Left lobe of liver (tissue), 2 donors: ENCODE data around the gene POLK. TPM values are rescaled to one million over a fixed set of nuclear protein-coding genes. Genes with fewer than 3 reads are reported as not detected.
"Not testable (repeated sequence)": the region's sequence is repeated elsewhere in the genome, so short reads cannot be mapped to it uniquely, and the experiment has no call there.

Experiments
- ATAC-seq: fragments of 200-7000 bp; cut with Tn5 transposase; one replicate; pipeline ENCODE4 v1.9.1; 2020; ENCODE audit warnings: mild to moderate bottlenecking, moderate library complexity
- DNase-seq: peaks from one replicate; pipeline ENCODE4 v3.0.0-alpha.2; 2020; ENCODE audit warnings: low spot score
- total RNA-seq: library from RNA; stranded (reverse); gene quantifications from one replicate; pipeline ENCODE4 v1.2.1, GENCODE V29; 2021
- donor health status: DM: no; HTN: no; CAD: no; lungs with moderate emphysema.
- donor health status: DM: no; HTN: yes; CAD: no.

Gene POLK
- total RNA-seq = 9.9 TPM

DNA sequence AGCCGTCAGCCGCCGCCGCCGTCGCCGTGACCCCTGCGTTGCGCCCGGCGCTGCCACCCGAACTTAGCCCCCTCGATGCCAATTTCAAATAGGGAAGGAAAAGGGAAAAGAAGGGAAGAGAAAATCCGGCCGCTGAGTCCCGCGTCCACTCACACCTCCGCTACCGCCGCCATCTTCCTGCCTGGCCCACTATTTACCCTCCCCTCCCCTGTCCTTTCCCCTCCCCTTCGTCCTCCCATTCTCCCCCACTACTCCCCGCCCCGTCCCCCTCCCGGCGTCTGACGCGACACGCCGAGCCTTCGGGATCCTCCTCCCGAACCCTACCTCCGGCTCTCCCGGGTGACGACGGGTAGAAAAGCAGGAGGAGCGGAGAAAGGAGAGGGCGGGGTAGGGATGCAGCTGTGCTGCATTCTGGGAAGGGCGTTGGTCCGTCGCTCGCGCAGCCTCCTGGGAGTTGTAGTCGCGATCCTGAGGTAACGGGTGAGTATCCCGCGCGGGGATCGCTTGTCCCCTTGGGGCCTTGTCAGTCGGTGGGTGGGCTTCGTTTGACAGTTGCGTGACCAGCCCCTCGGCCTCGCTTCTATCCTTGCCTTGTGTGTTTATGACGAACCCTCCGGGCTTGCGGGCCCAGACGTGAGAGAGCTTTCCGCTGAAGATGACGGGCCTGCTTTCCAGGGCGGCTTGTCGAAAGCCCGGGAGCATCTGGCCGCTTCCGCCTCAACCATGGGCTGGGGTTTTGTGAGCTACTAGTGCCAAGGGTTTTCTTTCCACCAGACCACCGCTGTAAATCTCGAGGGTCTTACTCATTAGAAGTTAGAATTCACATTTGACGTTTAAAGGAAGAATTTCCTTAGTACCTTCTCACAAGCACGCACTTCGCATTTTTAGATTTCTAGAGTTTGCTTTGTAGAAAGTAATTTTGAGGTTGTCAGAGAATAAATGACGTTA, at the start of gene POLK, which contains the start of gene CERT1:
TSS of gene POLK (plus strand) at position 457 of the 948 bp plus-strand sequence.
TSS of gene CERT1 (minus strand) at position 195 of the 948 bp plus-strand sequence. CDS start 422 bp downstream, outside the sequence.
- DNase-seq = peak; percentile 99
- ATAC-seq = peak; percentile 94

GRCh38 chr5:75463726-75464125, 48.0 kb upstream of the POLK start:
- no peak for ATAC-seq
- DNase-seq = no peak

DNA sequence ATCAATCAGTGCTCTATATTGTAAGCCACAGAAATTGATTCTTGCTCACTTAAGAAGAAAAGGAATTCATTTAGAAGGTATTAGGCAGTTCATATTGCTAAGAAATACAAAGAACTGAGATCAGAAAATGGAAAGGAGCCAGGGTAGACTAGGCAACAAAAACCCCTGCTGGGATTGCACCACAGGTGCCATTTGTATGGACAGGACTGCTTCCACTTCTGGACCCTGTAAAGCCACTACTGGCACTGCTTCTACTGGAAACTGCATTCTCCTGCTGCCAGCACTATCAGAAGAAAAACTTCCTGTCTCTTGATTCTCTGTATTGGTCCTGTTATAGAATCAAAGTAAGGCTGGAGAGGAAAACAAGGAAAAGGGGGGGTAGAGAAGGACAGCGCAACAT, 46.2 kb upstream of the POLK start:
- ATAC-seq (peak; percentile 61), DNase-seq (no peak)

- DNase-seq = no peak
These were observed 45.5 kb upstream of the POLK start for GRCh38 chr5:75466006-75466716.

GRCh38 chr5:75468593-75468992, 43.1 kb upstream of the POLK start:
- no peak for ATAC-seq
- DNase-seq = no peak

More at GRCh38 chr5:75466006-75466716, 45.5 kb upstream of the POLK start:
- no peak for ATAC-seq

DNA sequence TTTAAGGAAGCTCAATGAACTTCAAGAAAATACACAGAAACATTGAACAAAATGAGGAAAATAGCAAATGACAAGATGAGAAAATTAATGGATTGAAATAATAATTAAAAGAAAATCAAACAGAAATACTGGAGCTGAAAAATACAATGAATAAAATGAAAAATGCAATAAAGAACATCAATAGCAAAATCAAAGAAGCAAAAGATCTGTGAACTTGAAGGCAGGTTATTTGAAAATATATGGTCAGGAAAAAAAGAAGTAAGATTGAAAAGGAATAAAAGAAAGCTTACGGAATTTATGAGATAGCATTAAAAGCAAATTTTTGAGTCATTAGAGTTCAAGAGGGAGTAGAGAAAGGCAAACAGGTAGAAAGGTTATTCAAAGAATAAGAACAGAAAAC, 42.7 kb upstream of the POLK start:
- ATAC-seq (no peak), DNase-seq (no peak)

- DNase-seq (no peak), ATAC-seq (no peak)
These were observed 40.5 kb upstream of the POLK start for GRCh38 chr5:75471193-75471592.

DNA sequence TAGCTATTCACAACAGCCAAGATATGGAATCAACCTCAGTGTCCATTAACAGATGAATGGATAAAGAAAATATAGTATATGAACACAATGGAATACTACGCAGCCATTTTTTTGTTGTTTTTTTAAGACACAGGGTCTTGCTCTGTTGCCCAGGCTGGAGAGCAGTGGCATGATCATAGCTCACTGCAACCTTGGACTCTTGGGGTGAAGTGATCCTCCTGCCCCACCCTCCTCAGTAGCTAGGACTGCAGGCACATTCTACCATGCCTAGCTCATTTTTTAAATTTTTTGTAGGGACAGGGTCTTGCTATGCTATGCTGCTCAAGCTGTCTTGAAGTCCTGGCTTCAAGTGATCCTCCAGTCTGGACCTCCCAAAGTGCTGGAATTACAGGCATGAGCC, 38.7 kb upstream of the POLK start:
- no peak for ATAC-seq
- DNase-seq = no peak

GRCh38 chr5:75473463-75473862, 38.2 kb upstream of the POLK start:
- ATAC-seq = peak; percentile 52

GRCh38 chr5:75475364-75475763, 36.3 kb upstream of the POLK start:
- ATAC-seq (no peak), DNase-seq (no peak)

More at GRCh38 chr5:75473463-75473862, 38.2 kb upstream of the POLK start:
- no peak for DNase-seq

- ATAC-seq (no peak), DNase-seq (no peak)
These were observed 30.7 kb upstream of the POLK start for GRCh38 chr5:75481024-75481423.

- ATAC-seq = peak; percentile 89
- no peak for DNase-seq
These were observed 29.2 kb upstream of the POLK start for GRCh38 chr5:75482482-75482881.

DNA sequence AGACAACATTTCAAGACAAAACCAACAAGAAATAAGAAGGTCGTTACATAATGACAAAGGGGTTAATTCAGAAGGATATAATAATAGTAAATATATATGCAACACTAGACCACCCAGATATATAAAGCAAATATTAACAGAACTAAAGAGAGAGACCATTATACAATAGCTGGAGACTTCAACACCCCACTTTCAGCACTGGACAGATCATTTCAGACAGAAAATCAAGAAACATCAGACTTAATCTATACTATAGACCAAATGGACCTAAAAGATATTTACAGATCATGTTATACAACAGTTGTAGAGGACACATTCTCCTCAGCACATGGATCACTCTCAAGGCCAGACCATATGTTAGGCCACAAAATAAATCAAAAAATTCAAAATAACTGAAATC, 27.1 kb upstream of the POLK start:
- ATAC-seq = no peak
- no peak for DNase-seq

GRCh38 chr5:75489847-75490246, 21.8 kb upstream of the POLK start:
- not testable (repeated sequence) for DNase-seq, ATAC-seq

DNA sequence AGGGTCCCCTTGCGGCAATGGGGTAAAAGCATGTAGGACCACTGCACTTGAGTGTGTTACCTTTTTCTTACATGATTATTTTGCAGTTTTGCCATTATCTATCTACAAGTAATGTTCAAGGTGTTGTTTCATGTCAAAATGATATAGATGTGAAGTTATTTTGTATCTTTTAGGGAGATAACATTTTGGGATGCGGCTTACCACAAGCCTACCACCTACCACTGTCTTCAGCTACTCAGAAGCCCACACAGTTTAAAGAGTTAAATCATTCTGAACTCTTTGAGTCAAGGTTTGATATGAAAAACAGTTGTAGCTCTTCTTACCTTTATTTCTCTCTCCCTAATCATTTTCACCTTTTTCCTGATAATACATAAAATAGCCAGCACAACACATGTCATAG, 20.1 kb upstream of the POLK start:
- no peak for DNase-seq
- ATAC-seq = no peak

GRCh38 chr5:75496026-75496425, 15.7 kb upstream of the POLK start:
- DNase-seq (no peak), ATAC-seq (no peak)

DNA sequence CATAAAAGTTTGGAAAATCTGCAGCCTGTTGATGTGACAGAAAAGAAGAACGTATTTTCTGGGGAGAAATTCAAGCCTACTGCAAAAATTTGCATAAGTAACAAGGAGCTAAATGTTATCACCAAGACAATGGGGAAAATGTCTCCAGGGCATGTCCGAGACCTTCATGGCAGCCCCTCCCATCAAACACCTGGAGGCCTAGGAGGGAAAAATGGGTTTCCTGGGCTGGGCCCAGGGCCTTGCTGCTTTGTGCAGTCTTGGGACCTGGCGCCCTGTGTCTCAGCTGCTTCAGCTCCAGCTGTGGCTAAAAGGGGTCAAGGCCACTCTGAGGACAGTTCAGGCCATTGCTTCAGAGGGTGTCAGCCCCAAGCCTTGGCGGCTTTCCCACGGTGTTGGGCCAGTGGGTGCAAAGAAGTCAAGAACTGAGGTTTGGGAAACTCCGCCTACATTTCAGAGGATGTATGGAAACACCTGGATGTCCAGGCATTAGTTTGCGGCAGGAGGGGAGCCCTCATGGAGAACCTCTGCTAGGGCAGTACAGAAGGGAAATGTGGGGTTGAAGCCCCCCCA, 13.4 kb upstream of the POLK start:
- peak; percentile 13 for ATAC-seq
- DNase-seq = no peak

DNA sequence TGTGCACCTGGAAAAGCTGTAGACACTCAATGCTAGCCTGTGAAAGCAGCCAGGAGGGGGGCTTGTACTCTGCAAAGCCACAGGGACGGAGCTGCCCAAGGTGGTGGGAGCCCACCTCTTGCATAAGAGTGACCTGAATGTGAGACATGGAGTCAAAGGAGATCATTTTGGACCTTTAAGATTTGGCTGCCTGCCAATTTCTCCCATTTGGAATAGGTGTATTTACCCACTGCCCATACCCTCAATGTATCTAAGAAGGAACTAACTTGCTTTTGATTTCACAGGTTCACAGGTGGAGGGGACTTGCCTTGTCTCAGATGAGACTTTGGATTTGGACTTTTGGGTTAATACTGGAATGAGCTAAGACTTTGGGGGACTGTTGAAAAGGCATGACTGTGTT, 12.8 kb upstream of the POLK start:
- not testable (repeated sequence) for DNase-seq, ATAC-seq

DNA sequence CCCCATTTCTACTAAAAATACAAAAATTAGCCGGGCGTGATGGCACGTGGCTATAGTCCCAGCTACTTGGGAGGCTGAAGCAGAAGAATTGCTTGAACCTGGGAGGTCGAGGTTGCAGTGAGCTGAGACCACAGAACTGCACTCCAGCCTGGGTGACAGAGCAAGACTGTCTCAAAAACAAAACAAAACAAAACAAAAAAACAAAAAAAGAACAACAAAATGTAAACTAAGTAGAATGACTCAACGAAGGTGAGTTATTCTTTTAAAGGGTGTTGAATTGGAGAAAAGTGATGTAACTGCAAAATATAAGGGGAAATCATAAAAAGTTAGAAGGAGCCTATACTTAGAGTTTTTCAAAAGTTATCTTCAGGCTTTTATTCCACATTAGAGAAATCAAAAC, 6.6 kb upstream of the POLK start:
- DNase-seq, ATAC-seq: not testable (repeated sequence)

- DNase-seq = no peak
- no peak for ATAC-seq
These were observed 3.9 kb upstream of the POLK start for GRCh38 chr5:75507841-75508240.

DNA sequence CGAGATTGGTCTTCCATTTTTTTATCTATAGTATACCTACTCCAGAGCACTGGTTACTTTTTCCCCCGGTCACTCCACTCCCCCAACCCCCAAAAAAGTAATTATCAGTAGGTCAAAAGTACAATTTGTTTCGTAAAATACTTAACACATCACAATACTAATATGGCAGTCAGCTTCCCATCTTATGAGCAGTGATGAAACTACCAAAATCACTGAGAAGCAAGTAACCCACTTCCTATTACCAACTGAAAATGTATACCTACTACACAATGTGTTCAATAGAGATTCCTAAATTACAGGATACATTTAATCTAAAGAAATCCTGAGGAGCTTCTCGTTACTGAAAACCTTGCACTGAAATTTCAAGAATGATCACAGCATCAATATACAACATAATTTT, 2.1 kb upstream of the POLK start:
- DNase-seq (no peak), ATAC-seq (no peak)
